Endothelial cell of umbilical vein (primary cell): ENCODE measurements around the gene CLIC1. TPM values are rescaled to one million over a fixed set of nuclear protein-coding genes. Genes with fewer than 3 reads are reported as not detected.

Experiments used
- Bru-seq: library from RNA; stranded (reverse); fragments of 400-500 nt; gene quantifications from one replicate; lab custom pipeline; 2021; lab: Mats Ljungman, UMichigan
- BruChase-seq, 2 experiments: library from RNA; stranded (reverse); fragments of 400-500 nt; gene quantifications; one replicate each; lab custom pipeline; 2021; lab: Mats Ljungman, UMichigan
- BruUV-seq: library from RNA; stranded (reverse); fragments of 400-500 nt; replicated peaks from 2 replicates; lab custom pipeline; 2021; lab: Mats Ljungman, UMichigan
- CTCF ChIA-PET: fragments of 300-600, 350-600 bp; sonication (Branson Sonifier 250); formaldehyde crosslinking; loops from one replicate; lab custom pipeline; 2021; ENCODE audit warnings: antibody characterized with exemption, inconsistent platforms; lab: Charles Lee
- POLR2A ChIA-PET: fragments of 300-600, 350-600 bp; sonication (Branson Sonifier 250); formaldehyde crosslinking; loops from one replicate; lab custom pipeline; 2021; ENCODE audit warnings: antibody characterized with exemption, inconsistent platforms; lab: Charles Lee
- DNase-seq: peaks from one replicate; pipeline ENCODE4 v3.0.0-alpha.2; 2011; ENCODE audit warnings: low read depth, low spot score
- FAIRE-seq: peaks from 2 replicates; lab custom pipeline; 2011; peaks lifted over from hg19 to GRCh38; lab: Jason Lieb, UNC
- H2AFZ ChIP-seq: 2 replicates; pipeline ENCODE4 v1.6.0; 2012; ENCODE audit warnings: low read depth, low read length, control low read depth, inconsistent platforms
- H3K27ac ChIP-seq: 2 replicates; pipeline ENCODE4 v1.5.1; 2011; ENCODE audit warnings: low read depth, mild to moderate bottlenecking, control low read depth, low read length, moderate library complexity; ENCODE audit not compliant: insufficient read depth
- H3K27me3 ChIP-seq, 2 experiments: 2 replicates each; pipeline versions ENCODE4 v1.6.0 to v1.6.1; 2011; ENCODE audit warnings: low read length in 2 of 2, mixed read lengths in 1 of 2; ENCODE audit not compliant: control insufficient read depth in 2 of 2, insufficient read depth in 2 of 2
- H3K36me3 ChIP-seq, 2 experiments: 2 replicates in 1 of 2; 3 replicates in 1 of 2; pipeline ENCODE4 v1.5.1; 2011; ENCODE audit warnings: low read length in 2 of 2, mild to moderate bottlenecking in 1 of 2, moderate library complexity in 1 of 2; ENCODE audit not compliant: control insufficient read depth in 2 of 2, insufficient read depth in 2 of 2; ENCODE audit errors: extremely low read depth in 1 of 2
- H3K4me1 ChIP-seq: 3 replicates; pipeline ENCODE4 v1.5.1; 2011; ENCODE audit warnings: mild to moderate bottlenecking, low read length; ENCODE audit not compliant: control insufficient read depth, insufficient read depth; ENCODE audit errors: extremely low read depth
- H3K4me2 ChIP-seq: 2 replicates; pipeline ENCODE4 v1.6.1; 2011; ENCODE audit warnings: low read length, control low read depth, mixed read lengths; ENCODE audit not compliant: insufficient read depth
- H3K4me3 ChIP-seq, 3 experiments: fragments of 200-600 bp in 1 of 3; sonication (generic), shearing (Covaris generic) in 1 of 3; replicated peaks in 1 of 3; 2 replicates each; pipeline ENCODE4 v1.5.1; 2011 to 2016; ENCODE audit warnings: control low read depth in 3 of 3, low read length in 3 of 3, mild to moderate bottlenecking in 2 of 3, inconsistent platforms in 1 of 3, low read depth in 1 of 3, moderate library complexity in 1 of 3; ENCODE audit not compliant: insufficient read depth in 1 of 3
- H3K79me2 ChIP-seq: 2 replicates; pipeline ENCODE4 v1.6.0; 2012; ENCODE audit warnings: low read length, inconsistent platforms; ENCODE audit not compliant: control insufficient read depth, insufficient read depth
- H3K9ac ChIP-seq: replicated peaks from 2 replicates; pipeline ENCODE3; 2011; ENCODE audit warnings: low read length, control low read depth; ENCODE audit not compliant: insufficient read depth; ENCODE audit errors: extremely low read depth
- H3K9me1 ChIP-seq: replicated peaks from 3 replicates; pipeline ENCODE4 v1.6.0; 2011; ENCODE audit warnings: mild to moderate bottlenecking, low read length; ENCODE audit not compliant: control insufficient read depth, insufficient read depth; ENCODE audit errors: extremely low read depth
- H3K9me3 ChIP-seq: replicated peaks from 2 replicates; pipeline ENCODE4 v1.5.1; 2012; ENCODE audit warnings: low read length, inconsistent platforms; ENCODE audit not compliant: control insufficient read depth, insufficient read depth
- H4K20me1 ChIP-seq: replicated peaks from 2 replicates; pipeline ENCODE3; 2011; ENCODE audit warnings: mild to moderate bottlenecking, low read length; ENCODE audit not compliant: control insufficient read depth, insufficient read depth; ENCODE audit errors: extremely low read depth
- FOS ChIP-seq: IDR thresholded peaks from 2 replicates; pipeline ENCODE4 v1.6.1; 2011; ENCODE audit warnings: mild to moderate bottlenecking, low read length, moderate library complexity, borderline replicate concordance; ENCODE audit not compliant: insufficient read depth
- GATA2 ChIP-seq: IDR thresholded peaks from 2 replicates; pipeline ENCODE4 v1.7.0; 2011; ENCODE audit warnings: low read depth, mild to moderate bottlenecking, moderate library complexity, mixed read lengths, low read length; ENCODE audit not compliant: insufficient read length, insufficient read depth
- MYC ChIP-seq: IDR thresholded peaks from one replicate; pipeline ENCODE4 v1.6.1; 2011; ENCODE audit warnings: mild to moderate bottlenecking, low read depth, low read length
- POLR2A ChIP-seq: IDR thresholded peaks from 2 replicates; pipeline ENCODE4 v1.6.1; 2012; ENCODE audit warnings: low read depth, mild to moderate bottlenecking, control low read depth, low read length
- POLR2AphosphoS5 ChIP-seq: IDR thresholded peaks from 2 replicates; pipeline ENCODE4 v1.6.1; 2012; ENCODE audit warnings: low read depth, mild to moderate bottlenecking, control low read depth, low read length, moderate library complexity; ENCODE audit not compliant: insufficient read depth
- dilution Hi-C: fragments of 300-500 bp; cut with MboI; formaldehyde crosslinking; loops from one replicate; pipeline ENCODE4 v1.15.0; 2019; ENCODE audit warnings: low sequenced_read_pairs; ENCODE audit not compliant: extremely low pct_ligation_motif_present
- intact Hi-C: fragments of 100-400 bp; cut with micrococcal nuclease; formaldehyde crosslinking; loops from one replicate; pipeline ENCODE4 v1.10.0; 2022
- long read RNA-seq: library from polyadenylated mRNA; stranded (forward); transcript quantifications from one replicate; pipeline ENCODE4 v2.0.0, GENCODE V29; 2021
- polyA minus RNA-seq, 3 experiments: library from RNA; depleted of rRNA, polyadenylated mRNA; stranded (reverse); fragments of >200 nt; gene quantifications; 1 replicate in 1 of 3; 2 replicates in 2 of 3; pipeline ENCODE4 v1.2.3, GENCODE V29; 2011
- polyA plus RNA-seq, 4 experiments: library from polyadenylated mRNA; depleted of rRNA in 3 of 4; stranded (reverse) in 3 of 4; unstranded in 1 of 4; fragments of >200 nt; gene quantifications; 2 replicates each; pipeline versions ENCODE4 v1.2.1 to v1.2.3, GENCODE V29; 2011 to 2012; ENCODE audit warnings: missing spikeins in 1 of 4
- total RNA-seq: library from RNA; stranded (reverse); gene quantifications from 2 replicates; pipeline ENCODE4 v1.2.3, GENCODE V29; 2021

CLIC1 gene
- 535 and 543 TPM in 2 replicates for total RNA-seq
- polyA plus RNA-seq, result 569 and 578 TPM in 2 replicates
- 774 and 904 TPM in 2 replicates for polyA plus RNA-seq (2011; cell fraction: cytosol; rRNA removed)
- 288 and 289 TPM in 2 replicates for polyA plus RNA-seq (2011; cell fraction: nucleus; rRNA removed)
- 434 and 609 TPM in 2 replicates for polyA plus RNA-seq (2012)
- 395 and 455 TPM in 2 replicates for polyA minus RNA-seq
- 180 TPM for polyA minus RNA-seq (2011; cell fraction: cytosol; rRNA and poly(A)+ RNA removed)
- 60.9 and 61.1 TPM in 2 replicates for polyA minus RNA-seq (2011; cell fraction: nucleus; rRNA and poly(A)+ RNA removed)
- percentile 85 among the genes with signal in this experiment for Bru-seq, nascent RNA
- percentile 98 among the genes with signal in this experiment for BruChase-seq, experiment 1, labeled RNA remaining after a 6-hour chase
- percentile 93 among the genes with signal in this experiment for BruChase-seq, experiment 2, labeled RNA remaining after a 2-hour chase
- long read RNA-seq, transcript CLIC1-210 (7 exons, 1,098 nt), result minor isoform, 19 of 1,805 reads
- long read RNA-seq, transcript CLIC1-208 (6 exons, 1,254 nt), result major isoform, 1,694 of 1,805 reads
- long read RNA-seq, partial matches to known transcripts, result 18 of 1,805 reads
- long read RNA-seq, other reads (novel, unspliced or antisense), result 73 of 1,805 reads

DNA sequence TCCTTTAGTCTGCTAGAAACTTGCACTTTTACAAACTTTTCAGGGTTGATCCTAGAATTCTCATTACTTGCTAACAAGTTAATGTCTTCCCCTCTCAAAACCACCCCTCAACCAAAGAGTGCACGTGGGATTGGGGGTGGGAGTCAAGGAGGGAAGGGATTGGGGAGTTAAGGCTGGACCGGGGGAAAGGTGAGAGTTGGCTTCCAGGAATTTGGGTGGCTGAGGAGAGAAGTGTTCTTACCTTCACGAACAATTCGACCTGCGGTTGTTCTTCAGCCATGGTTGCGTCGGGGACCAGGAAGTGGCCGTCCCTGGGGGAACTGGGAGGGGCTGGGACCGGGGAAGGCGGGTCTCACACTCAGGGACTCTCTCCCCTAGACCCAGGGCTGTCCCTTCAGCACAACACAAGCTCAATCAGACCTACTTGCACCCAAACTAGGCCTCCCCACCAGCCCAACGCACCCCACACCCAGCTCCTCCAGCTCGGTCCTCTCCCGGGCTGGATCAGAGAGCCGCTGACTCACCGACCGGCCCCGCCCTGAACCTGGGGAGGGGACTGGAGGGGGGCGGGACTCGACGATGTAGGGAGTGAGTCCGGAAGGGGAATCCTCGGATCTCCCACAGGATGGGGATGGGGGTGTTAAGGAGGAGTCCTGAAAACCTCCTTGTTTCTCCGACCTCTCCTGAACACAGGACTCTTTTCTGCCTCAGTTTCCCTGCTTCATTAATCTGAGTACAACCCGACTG, at the start of gene CLIC1:
CLIC1 (minus strand) TSS at position 510 of the 747 bp plus-strand sequence; CDS start at position 280, 230 bp downstream.
- H3K9ac ChIP-seq, result peak within 1 kb of the TSS; percentile 96
- dilution Hi-C loops, result no loop called here
- peak within 1 kb of the TSS; percentile 8 for H2AFZ ChIP-seq
- DNase-seq, result peak; percentile 82
- no peaks in the 10 kb centered on the region for H3K27me3 ChIP-seq
- FAIRE-seq, result peak; percentile 82
- POLR2A ChIA-PET, result interaction anchor here (0.5 to 2.2 kb wide), 5 partner anchors 25 to 91 kb away, joined by 3 to 11 read pairs (median 3); partner anchors contain the start of genes HSPA1A, HSPA1B and HSPA1L
- TF ChIP-seq FOS (peak; percentile 74), POLR2AphosphoS5 (peak; percentile 73), MYC (no peak), POLR2A (peak; percentile 92), GATA2 (no peak)
- peaks cover 13 to 20% of the 10 kb centered on the region in 2 experiments for H3K36me3 ChIP-seq
- H3K4me3 ChIP-seq, result peak within 1 kb of the TSS; percentile 86 to 98 (median 96)
- no peaks in the 10 kb centered on the region for H3K9me1 ChIP-seq
- no peaks in the 10 kb centered on the region for H3K9me3 ChIP-seq
- no peaks in the 10 kb centered on the region for H4K20me1 ChIP-seq
- H3K27ac ChIP-seq, result peak within 1 kb of the TSS; percentile 94
- BruUV-seq, result TSS peak; percentile 64
- peak within 1 kb of the TSS; percentile 93 for H3K4me2 ChIP-seq
- H3K79me2 ChIP-seq, result peaks cover 42% of the 10 kb centered on the region
- intact Hi-C loops, result loop anchor here (10.0 kb wide), 1 partner anchor 191 kb away; the partner anchor contains the start of genes ATP6V1G2, DDX39B and NFKBIL1
- CTCF ChIA-PET, result interaction anchor here (0.7 to 6.0 kb wide), 4 partner anchors 34 to 94 kb away, joined by 3 to 55 read pairs (median 6); partner anchors contain the start of gene VARS1
- peaks cover 42% of the 10 kb centered on the region for H3K4me1 ChIP-seq
